Subcutaneous abdominal adipose tissue (tissue), 5 donors: ENCODE measurements around the gene OSGEP.
"Not testable (repeated sequence)": the region's sequence is repeated elsewhere in the genome, so short reads cannot be mapped to it uniquely, and the experiment has no call there.

Source experiments
- H3K27ac ChIP-seq: one replicate; pipeline ENCODE4 v1.7.0; 2013; ENCODE audit warnings: low read depth, mild to moderate bottlenecking, inconsistent platforms, low read length, moderate library complexity
- H3K27me3 ChIP-seq, 5 donors: one replicate each; pipeline ENCODE4 v1.7.0; 2013; ENCODE audit warnings: low read length in 5 of 5, inconsistent platforms in 1 of 5; ENCODE audit not compliant: control insufficient read depth in 5 of 5, insufficient read depth in 4 of 5
- H3K36me3 ChIP-seq, 5 donors: one replicate each; pipeline ENCODE4 v1.7.0; 2013; ENCODE audit warnings: low read length in 5 of 5; ENCODE audit not compliant: control insufficient read depth in 5 of 5, insufficient read depth in 5 of 5
- H3K4me1 ChIP-seq, 5 donors: one replicate each; pipeline ENCODE4 v1.7.0; 2013; ENCODE audit warnings: low read length in 5 of 5, mild to moderate bottlenecking in 3 of 5, moderate library complexity in 1 of 5; ENCODE audit not compliant: control insufficient read depth in 5 of 5, insufficient read depth in 5 of 5
- H3K4me3 ChIP-seq, 5 donors: one replicate each; pipeline ENCODE4 v1.7.0; 2013; ENCODE audit warnings: low read length in 5 of 5, low read depth in 1 of 5
- H3K9ac ChIP-seq, 5 donors: one replicate each; pipeline ENCODE4 v1.7.0; 2013; ENCODE audit warnings: low read length in 5 of 5, mild to moderate bottlenecking in 4 of 5, moderate library complexity in 3 of 5
- H3K9me3 ChIP-seq, 5 donors: one replicate each; pipeline ENCODE4 v1.7.0; 2013; ENCODE audit warnings: low read length in 5 of 5; ENCODE audit not compliant: control insufficient read depth in 5 of 5
- donor health status: healthy.
- donor health status: healthy.
- donor health status: healthy.
- donor health status: healthy.
- donor health status: healthy.

OSGEP gene

DNA sequence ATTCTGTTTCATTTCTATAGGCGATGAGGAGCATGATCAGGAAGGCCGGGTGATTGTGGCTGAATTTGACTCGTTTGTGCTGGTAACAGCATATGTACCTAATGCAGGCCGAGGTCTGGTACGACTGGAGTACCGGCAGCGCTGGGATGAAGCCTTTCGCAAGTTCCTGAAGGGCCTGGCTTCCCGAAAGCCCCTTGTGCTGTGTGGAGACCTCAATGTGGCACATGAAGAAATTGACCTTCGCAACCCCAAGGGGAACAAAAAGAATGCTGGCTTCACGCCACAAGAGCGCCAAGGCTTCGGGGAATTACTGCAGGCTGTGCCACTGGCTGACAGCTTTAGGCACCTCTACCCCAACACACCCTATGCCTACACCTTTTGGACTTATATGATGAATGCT is 2.4 kb upstream of the OSGEP start:
- H3K27me3 ChIP-seq: no peaks in the 10 kb centered on the region
- H3K36me3 ChIP-seq: peaks cover 12 to 39% (median 36%) of the 10 kb centered on the region in 5 donors
- no peaks in the 10 kb centered on the region for H3K9me3 ChIP-seq
- H3K4me1 ChIP-seq: peaks cover 12 to 63% (median 49%) of the 10 kb centered on the region in 5 donors
- no peak overlapping the region for H3K9ac ChIP-seq
- H3K4me3 ChIP-seq: no peak overlapping the region
- H3K27ac ChIP-seq: peak overlapping the region; percentile 94

DNA sequence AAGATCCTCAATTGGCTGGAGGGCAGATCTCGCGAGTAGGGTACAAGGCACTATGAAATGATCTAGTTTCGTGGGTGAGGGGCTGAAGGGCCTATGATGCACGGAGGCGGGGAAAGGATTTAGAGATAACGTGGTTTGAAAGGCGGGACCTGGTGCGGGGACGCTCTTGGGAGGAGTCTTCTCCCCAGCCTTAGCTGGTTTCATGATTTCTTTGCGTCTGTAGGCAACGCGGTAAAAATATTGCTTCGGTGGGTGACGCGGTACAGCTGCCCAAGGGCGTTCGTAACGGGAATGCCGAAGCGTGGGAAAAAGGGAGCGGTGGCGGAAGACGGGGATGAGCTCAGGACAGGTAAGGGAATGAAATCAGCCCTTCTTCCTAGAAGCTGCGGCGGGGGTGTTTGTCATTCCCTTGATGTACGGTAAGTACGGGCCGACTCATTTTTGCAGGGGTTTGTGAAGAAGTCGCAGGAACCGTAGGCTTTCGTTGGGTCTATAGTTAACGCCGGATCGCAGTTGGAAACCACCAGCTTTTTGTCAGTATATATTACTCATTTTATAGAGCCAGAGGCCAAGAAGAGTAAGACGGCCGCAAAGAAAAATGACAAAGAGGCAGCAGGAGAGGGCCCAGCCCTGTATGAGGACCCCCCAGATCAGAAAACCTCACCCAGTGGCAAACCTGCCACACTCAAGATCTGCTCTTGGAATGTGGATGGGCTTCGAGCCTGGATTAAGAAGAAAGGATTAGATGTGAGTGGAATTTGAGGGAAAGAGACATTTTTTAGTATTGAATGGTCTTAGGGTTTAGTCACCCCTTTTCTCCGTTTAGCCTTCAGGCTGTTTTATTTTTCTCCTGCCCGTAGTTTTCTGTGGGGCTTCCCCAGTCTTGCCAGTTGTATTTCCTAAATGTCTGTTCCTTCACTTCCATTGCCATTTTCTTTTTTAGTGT is 1.0 kb upstream of the OSGEP start:
- Histone ChIP-seq H3K27ac (peak overlapping the region; percentile 94), H3K27me3 (no peaks in the 10 kb centered on the region), H3K9me3 (no peaks in the 10 kb centered on the region), H3K4me3 (peak overlapping the region; percentile 82 to 95 (median 90)), H3K36me3 (peaks cover 14 to 48% (median 43%) of the 10 kb centered on the region in 5 donors), H3K4me1 (peaks cover 12 to 59% (median 46%) of the 10 kb centered on the region in 5 donors), H3K9ac (peak overlapping the region; percentile 68 to 80 (median 73))

DNA sequence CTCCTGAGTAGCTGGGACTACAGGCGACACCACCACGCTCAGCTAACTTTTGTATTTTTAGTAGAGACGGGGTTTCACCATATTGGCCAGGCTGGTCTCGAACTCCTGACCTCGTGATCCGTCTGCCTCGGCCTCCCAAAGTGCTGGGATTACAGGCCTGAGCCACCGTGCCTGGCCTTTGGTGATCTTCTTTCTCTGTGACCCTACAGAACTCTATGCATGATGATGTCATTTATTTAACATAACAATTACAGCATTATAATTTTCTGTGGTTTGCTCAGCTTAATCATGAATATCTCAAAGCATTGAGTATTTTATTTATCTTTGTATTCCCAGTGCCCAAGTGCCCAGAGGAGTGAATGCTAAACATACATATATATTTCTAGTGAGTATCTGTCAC is 1.8 kb downstream of the OSGEP start:
- not testable (repeated sequence) for H3K4me3 ChIP-seq, H3K27ac ChIP-seq
- H3K36me3 ChIP-seq: peaks cover 26 to 58% (median 52%) of the 10 kb centered on the region in 5 donors

DNA sequence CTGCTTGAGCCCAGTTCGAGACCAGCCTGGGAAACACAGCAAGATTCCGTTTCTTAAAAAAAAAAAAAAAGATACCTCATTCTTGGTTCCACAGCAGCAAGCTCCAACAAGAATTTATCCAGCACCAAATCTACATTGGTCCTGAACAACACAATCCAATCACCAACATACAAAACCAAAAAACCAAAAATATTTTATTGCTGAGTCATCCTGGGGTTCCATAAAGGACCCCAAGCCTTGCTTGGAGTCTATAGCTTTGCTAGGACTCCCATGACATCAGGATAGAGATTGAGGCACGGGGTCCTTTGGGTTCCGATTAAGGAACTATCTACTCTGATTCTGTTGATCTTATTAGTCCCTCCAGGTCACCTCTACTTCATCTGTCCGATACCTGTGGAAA is 7.7 kb downstream of the OSGEP start:
- peaks cover 0 to 3% (median 0%) of the 10 kb centered on the region in 5 donors for H3K4me1 ChIP-seq
- H3K36me3 ChIP-seq: peaks cover 34 to 66% (median 56%) of the 10 kb centered on the region in 5 donors
- no peaks in the 10 kb centered on the region for H3K9me3 ChIP-seq
- no peak overlapping the region for H3K4me3 ChIP-seq
- no peaks in the 10 kb centered on the region for H3K27me3 ChIP-seq
- no peak overlapping the region for H3K9ac ChIP-seq
- H3K27ac ChIP-seq: no peak overlapping the region

More for the DNA sequence above, 1.8 kb downstream of the OSGEP start:
- not testable (repeated sequence) for H3K9me3 ChIP-seq, H3K9ac ChIP-seq, H3K27me3 ChIP-seq
- H3K4me1 ChIP-seq: peaks cover 6 to 39% (median 30%) of the 10 kb centered on the region in 5 donors

GRCh38 chr14:20443650-20444049 is 11.0 kb downstream of the OSGEP start:
- H3K9me3 ChIP-seq, H3K4me3 ChIP-seq, H3K27me3 ChIP-seq, H3K9ac ChIP-seq, H3K27ac ChIP-seq, H3K4me1 ChIP-seq: not testable (repeated sequence)
- peaks cover 19 to 36% (median 32%) of the 10 kb centered on the region in 5 donors for H3K36me3 ChIP-seq

DNA sequence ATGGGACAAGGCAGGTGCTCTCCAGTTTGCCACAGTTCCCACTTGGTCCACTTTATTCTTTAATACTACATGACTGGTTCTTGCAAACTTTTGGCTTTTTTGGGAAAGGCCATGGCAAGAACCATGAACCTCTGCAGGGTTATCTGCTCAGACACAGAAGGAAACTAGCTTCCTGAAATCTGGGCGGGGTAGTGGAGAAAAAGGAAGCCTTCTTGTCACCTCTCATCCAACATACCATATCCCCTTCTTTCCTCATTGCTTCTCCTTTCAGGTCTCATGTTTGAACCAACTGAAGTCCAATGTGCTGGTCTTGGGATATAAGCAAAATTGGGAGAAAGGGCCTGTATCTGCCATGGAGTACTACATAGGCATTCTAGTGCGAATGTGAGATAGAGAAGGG is 13.2 kb downstream of the OSGEP start:
- peaks cover 0 to 3% (median 0%) of the 10 kb centered on the region in 5 donors for H3K27me3 ChIP-seq
- no peaks in the 10 kb centered on the region for H3K9me3 ChIP-seq
- H3K27ac ChIP-seq: no peak overlapping the region
- peaks cover 3 to 14% (median 10%) of the 10 kb centered on the region in 5 donors for H3K36me3 ChIP-seq
- no peak overlapping the region for H3K4me3 ChIP-seq
- H3K4me1 ChIP-seq: peaks cover 1 to 9% (median 3%) of the 10 kb centered on the region in 5 donors
- H3K9ac ChIP-seq: no peak overlapping the region

DNA sequence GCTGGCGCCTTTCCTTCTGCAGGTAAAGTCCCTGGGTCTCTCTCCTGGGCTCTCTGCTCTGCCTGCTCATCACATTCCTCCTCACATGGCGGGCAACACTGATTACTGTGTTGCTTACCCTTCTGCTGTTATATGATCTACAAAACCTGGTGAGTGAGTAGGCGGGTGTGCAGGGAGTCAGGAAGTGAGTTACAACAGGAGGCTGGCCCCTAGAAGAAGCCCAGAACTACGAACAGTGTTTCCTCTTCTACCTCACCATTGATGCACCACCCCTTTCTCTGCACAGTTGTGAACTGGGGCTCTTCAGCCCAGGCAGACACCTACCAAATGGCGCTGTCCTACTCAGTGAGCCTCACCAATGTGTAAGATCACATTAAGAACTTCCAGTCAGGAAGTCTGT is 13.7 kb downstream of the OSGEP start:
- Histone ChIP-seq H3K4me3 (no peak overlapping the region), H3K4me1 (peaks cover 1 to 9% (median 3%) of the 10 kb centered on the region in 5 donors), H3K36me3 (peaks cover under 1 to 8% (median 5%) of the 10 kb centered on the region in 5 donors), H3K9ac (no peak overlapping the region), H3K9me3 (no peaks in the 10 kb centered on the region), H3K27ac (no peak overlapping the region), H3K27me3 (peaks cover 0 to 3% (median 0%) of the 10 kb centered on the region in 5 donors)

DNA sequence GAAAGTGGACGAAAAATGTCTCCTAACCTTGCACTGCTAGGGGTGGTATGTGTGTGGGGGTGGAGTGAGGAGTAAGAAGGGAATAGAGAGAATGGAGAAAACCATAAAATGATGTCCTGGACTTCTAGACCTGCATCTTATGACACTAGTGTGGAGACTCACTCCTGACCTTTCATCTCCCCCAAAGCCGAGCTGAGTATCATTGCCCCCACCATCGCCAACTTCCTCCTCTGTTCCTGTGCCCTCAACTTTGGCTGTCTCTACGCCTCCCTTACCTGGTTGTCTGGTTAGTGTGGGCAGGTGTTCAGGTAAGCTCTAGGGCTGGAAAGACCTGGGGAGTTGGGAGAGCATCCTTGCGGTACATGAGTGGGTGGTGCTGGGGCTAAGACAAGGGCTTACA is 14.1 kb downstream of the OSGEP start:
- peaks cover 1 to 13% (median 7%) of the 10 kb centered on the region in 5 donors for H3K4me1 ChIP-seq
- peaks cover 0 to 4% (median under 1%) of the 10 kb centered on the region in 5 donors for H3K36me3 ChIP-seq
- H3K27ac ChIP-seq: no peak overlapping the region
- H3K9ac ChIP-seq: no peak overlapping the region
- H3K27me3 ChIP-seq: peaks cover 0 to 3% (median 0%) of the 10 kb centered on the region in 5 donors
- H3K9me3 ChIP-seq: no peaks in the 10 kb centered on the region
- no peak overlapping the region for H3K4me3 ChIP-seq

- Histone ChIP-seq H3K27me3 (peaks cover 0 to 3% (median 0%) of the 10 kb centered on the region in 5 donors), H3K9me3 (no peaks in the 10 kb centered on the region), H3K4me1 (peaks cover 0 to 28% (median 20%) of the 10 kb centered on the region in 5 donors), H3K4me3 (no peak overlapping the region), H3K36me3 (no peaks in the 10 kb centered on the region), H3K9ac (no peak overlapping the region), H3K27ac (no peak overlapping the region)
Measured at GRCh38 chr14:20438664-20439063, 15.9 kb downstream of the OSGEP start.

- Histone ChIP-seq H3K4me3 (no peak overlapping the region), H3K27me3 (peaks cover 0 to 3% (median 0%) of the 10 kb centered on the region in 5 donors)
Measured at GRCh38 chr14:20436363-20436755, 18.3 kb downstream of the OSGEP start.

More at GRCh38 chr14:20436363-20436755, 18.3 kb downstream of the OSGEP start:
- Histone ChIP-seq H3K4me1 (peaks cover 0 to 27% (median 20%) of the 10 kb centered on the region in 5 donors), H3K9ac (no peak overlapping the region), H3K36me3 (no peaks in the 10 kb centered on the region), H3K9me3 (no peaks in the 10 kb centered on the region), H3K27ac (no peak overlapping the region)
